Measurements from ENCODE around the gene CYP3A5. TPM values are rescaled to one million over a fixed set of nuclear protein-coding genes. Genes with fewer than 3 reads are reported as not detected.
A peak's percentile ranks its signal among the peaks of the same experiment; 100 is the strongest.

Gene CYP3A5
- total RNA-seq, 1 experiment from 2014 or later: 2.0 TPM

DNA sequence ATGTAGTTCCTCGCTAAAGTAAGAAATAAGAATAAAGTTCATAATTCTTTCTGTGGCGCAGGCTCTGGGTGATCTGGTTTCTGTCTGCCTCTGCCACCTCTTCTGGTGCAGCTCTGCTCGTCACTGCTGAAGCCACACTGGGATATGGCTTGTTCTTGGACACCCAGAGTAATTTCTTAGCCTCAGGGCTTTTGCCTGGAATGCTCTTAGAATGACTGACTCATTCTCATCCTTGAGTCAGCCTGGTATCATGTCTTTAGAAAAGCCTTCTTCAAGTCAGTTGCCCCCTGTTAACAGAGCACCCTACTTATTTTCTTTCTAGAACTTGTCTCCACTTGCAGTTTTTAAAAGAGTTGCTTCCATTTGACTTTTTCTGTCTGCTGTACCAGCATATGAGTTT lies 61.1 kb downstream of the CYP3A5 start:
- Histone ChIP-seq H3K4me1 (replicated peaks; ENCODE audit: insufficient read depth) (peaks cover 24% of the 10 kb centered on the region), H3K79me2 (ENCODE audit: low read depth) (peaks cover 28% of the 10 kb centered on the region), H3K9me2 (ENCODE audit: insufficient read depth) (no peaks in the 10 kb centered on the region), H3K4me3 (no peak overlapping the region; the same call in 1 of the 2 replicates), H3F3A (ENCODE audit: insufficient read depth, low read depth) (no peaks in the 10 kb centered on the region; the same call in 1 of the 2 replicates), H3K27ac (no peak overlapping the region), H3K27me3 (ENCODE audit: insufficient read depth, low read depth) (no peaks in the 10 kb centered on the region), H3K4me2 (peak overlapping the region; percentile 73), H3K36me3 (ENCODE audit: low read depth) (peaks cover 24% of the 10 kb centered on the region), H4K20me1 (ENCODE audit: insufficient read depth) (no peaks in the 10 kb centered on the region), H2AFZ (no peak overlapping the region), H3K9me3 (ENCODE audit: insufficient read depth, low read depth) (no peaks in the 10 kb centered on the region)
- ChIA-PET CTCF (no interaction called here), POLR2A (ENCODE audit: unreplicated experiment) (no interaction called here)
- intact Hi-C loops (cut with micrococcal nuclease; ENCODE audit: unreplicated experiment): loop anchor here (5.0 kb wide), 1 partner anchor 219 kb away; no protein-coding TSS in a partner anchor
- peak; percentile 52 to 75 for DNase-seq
- TF ChIP-seq EZH2 (IDR thresholded peaks at IDR 0.05; ENCODE audit: low read depth): no peak
- TF ChIP-seq, protein P1, sequence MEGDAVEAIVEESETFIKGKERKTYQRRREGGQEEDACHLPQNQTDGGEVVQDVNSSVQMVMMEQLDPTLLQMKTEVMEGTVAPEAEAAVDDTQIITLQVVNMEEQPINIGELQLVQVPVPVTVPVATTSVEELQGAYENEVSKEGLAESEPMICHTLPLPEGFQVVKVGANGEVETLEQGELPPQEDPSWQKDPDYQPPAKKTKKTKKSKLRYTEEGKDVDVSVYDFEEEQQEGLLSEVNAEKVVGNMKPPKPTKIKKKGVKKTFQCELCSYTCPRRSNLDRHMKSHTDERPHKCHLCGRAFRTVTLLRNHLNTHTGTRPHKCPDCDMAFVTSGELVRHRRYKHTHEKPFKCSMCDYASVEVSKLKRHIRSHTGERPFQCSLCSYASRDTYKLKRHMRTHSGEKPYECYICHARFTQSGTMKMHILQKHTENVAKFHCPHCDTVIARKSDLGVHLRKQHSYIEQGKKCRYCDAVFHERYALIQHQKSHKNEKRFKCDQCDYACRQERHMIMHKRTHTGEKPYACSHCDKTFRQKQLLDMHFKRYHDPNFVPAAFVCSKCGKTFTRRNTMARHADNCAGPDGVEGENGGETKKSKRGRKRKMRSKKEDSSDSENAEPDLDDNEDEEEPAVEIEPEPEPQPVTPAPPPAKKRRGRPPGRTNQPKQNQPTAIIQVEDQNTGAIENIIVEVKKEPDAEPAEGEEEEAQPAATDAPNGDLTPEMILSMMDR (conservative IDR thresholded peaks at IDR 0.05): no peak
- no TSS peak for BruUV-seq (replicated peaks)

DNA sequence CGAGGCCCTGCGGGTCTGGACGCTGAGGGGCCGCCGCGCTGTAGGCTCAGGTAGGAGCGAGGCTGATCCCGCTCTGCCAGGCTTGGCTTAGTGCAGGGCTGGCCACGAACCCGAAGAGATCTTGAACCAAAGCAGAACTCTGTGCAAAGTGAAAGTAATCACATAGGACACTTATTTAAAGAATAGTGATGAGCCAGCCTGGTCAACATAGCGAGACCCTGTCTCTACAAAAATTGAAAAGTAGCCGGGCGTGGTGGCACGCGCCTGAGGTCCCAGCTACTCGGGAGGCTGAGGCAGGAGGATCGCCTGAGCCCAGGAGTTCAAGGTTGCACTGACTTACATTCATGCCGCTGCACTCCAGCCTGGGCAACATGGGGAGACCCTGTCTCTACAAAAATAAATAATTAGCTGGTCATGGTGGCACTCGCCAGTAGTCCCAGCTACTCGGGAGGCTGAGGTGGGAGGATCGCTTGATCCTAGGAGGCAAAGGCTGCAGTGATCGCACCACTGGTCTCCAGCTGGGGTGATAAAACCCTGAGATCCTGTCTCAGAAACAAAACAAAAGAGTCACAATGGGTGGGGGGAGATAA lies 62.5 kb downstream of the CYP3A5 start:
- Histone ChIP-seq H3K4me2 (peak overlapping the region; percentile 73), H3K4me3 (peak overlapping the region; percentile 66), H3K27me3 (ENCODE audit: insufficient read depth, low read depth) (no peaks in the 10 kb centered on the region), H3K36me3 (ENCODE audit: low read depth) (peaks cover 19% of the 10 kb centered on the region), H3F3A (ENCODE audit: insufficient read depth, low read depth) (no peaks in the 10 kb centered on the region; the same call in 1 of the 2 replicates), H3K9me2 (ENCODE audit: insufficient read depth) (no peaks in the 10 kb centered on the region), H3K79me2 (ENCODE audit: low read depth) (peaks cover 28% of the 10 kb centered on the region), H3K4me1 (replicated peaks; ENCODE audit: insufficient read depth) (peaks cover 24% of the 10 kb centered on the region), H4K20me1 (ENCODE audit: insufficient read depth) (no peaks in the 10 kb centered on the region), H3K27ac (no peak overlapping the region), H3K9me3 (ENCODE audit: insufficient read depth, low read depth) (no peaks in the 10 kb centered on the region), H2AFZ (peak overlapping the region; percentile 97)
- no peak for DNase-seq
- TSS peak; percentile 41 for BruUV-seq (replicated peaks)
- ChIA-PET CTCF (no interaction called here), POLR2A (ENCODE audit: unreplicated experiment) (interaction anchor here (0.5 to 0.7 kb wide), 3 partner anchors 92 to 242 kb away, joined by 3 to 6 read pairs (median 4); no protein-coding TSS in a partner anchor)
- TF ChIP-seq, protein P1 (conservative IDR thresholded peaks at IDR 0.05): no peak
- TF ChIP-seq EZH2 (IDR thresholded peaks at IDR 0.05; ENCODE audit: low read depth): no peak
- intact Hi-C loops (cut with micrococcal nuclease; ENCODE audit: unreplicated experiment): loop anchor here (2.0 to 5.0 kb wide), 2 partner anchors 54 to 220 kb away; no protein-coding TSS in a partner anchor

- Histone ChIP-seq H3F3A (ENCODE audit: insufficient read depth, low read depth) (no peaks in the 10 kb centered on the region; the same call in 1 of the 2 replicates), H3K9me2 (ENCODE audit: insufficient read depth) (no peaks in the 10 kb centered on the region), H3K4me3 (peak within 1 kb of the TSS; percentile 66), H3K27ac (no peak within 1 kb of the TSS), H3K36me3 (ENCODE audit: low read depth) (peaks cover 15% of the 10 kb centered on the region), H3K9me3 (ENCODE audit: insufficient read depth, low read depth) (no peaks in the 10 kb centered on the region), H4K20me1 (ENCODE audit: insufficient read depth) (no peaks in the 10 kb centered on the region), H2AFZ (peak within 1 kb of the TSS; percentile 97), H3K79me2 (ENCODE audit: low read depth) (peaks cover 28% of the 10 kb centered on the region), H3K4me2 (peak within 1 kb of the TSS; percentile 73), H3K4me1 (replicated peaks; ENCODE audit: insufficient read depth) (peaks cover 24% of the 10 kb centered on the region), H3K27me3 (ENCODE audit: insufficient read depth, low read depth) (0 out of 2 replicates have a peak, but pooled peaks cover 5% of the 10 kb centered on the region)
- TSS peak; percentile 64 for BruUV-seq (replicated peaks)
- intact Hi-C loops (cut with micrococcal nuclease; ENCODE audit: unreplicated experiment): loop anchor here (1.0 to 5.0 kb wide), 3 partner anchors 54 to 221 kb away; partner anchors contain the start of gene ZNF394
- POLR2A ChIA-PET (ENCODE audit: unreplicated experiment): interaction anchor here (0.5 to 0.9 kb wide), 6 partner anchors 112 to 243 kb away, joined by 4 to 17 read pairs (median 5); no protein-coding TSS in a partner anchor
- TF ChIP-seq EZH2 (IDR thresholded peaks at IDR 0.05; ENCODE audit: low read depth): no peak
- TF ChIP-seq, protein P1 (conservative IDR thresholded peaks at IDR 0.05): peak; percentile 60; the same call in 1 of the 2 replicates
- CTCF ChIA-PET: interaction anchor here (0.6 kb wide), 3 partner anchors 55 to 221 kb away, joined by 3 to 5 read pairs (median 4); partner anchors contain the start of gene ZNF394
- peak; percentile 79 to 91 for DNase-seq
These were observed 63.2 kb downstream of the CYP3A5 start, which contains the start of gene ZSCAN25 for GRCh38 chr7:99616359-99617191. Gene ZSCAN25 (plus strand): TSS chr7:99616946. CDS start chr7:99619607, 2,661 bp downstream.
